HepG2 (cell line): ENCODE data around the gene PDSS2. TPM values are rescaled to one million over a fixed set of nuclear protein-coding genes. Genes with fewer than 3 reads are reported as not detected.
A peak's percentile ranks its signal among the peaks of the same experiment; 100 is the strongest.

Experiments used
- ATAC-seq: fragments of 200-7000 bp; cut with Tn5 transposase; 3 replicates; pipeline ENCODE4 v1.9.1; 2020; ENCODE audit warnings: mild to moderate bottlenecking, moderate library complexity
- BruUV-seq: library from RNA; stranded (reverse); fragments of 400-500 nt; replicated peaks from 2 replicates; lab custom pipeline; 2021; lab: Mats Ljungman, UMichigan
- CTCF ChIA-PET: fragments of 300-600 bp; formaldehyde crosslinking; extraction: SDS; loops from one replicate; lab custom pipeline; 2021; ENCODE audit warnings: low total read pairs, inconsistent platforms, low intra/inter-chr PET ratio; lab: Yijun Ruan, JAX
- POLR2A ChIA-PET: fragments of 350-600 bp; sonication (Branson Sonifier 250); formaldehyde crosslinking; loops from one replicate; lab custom pipeline; 2020; ENCODE audit warnings: antibody characterized with exemption, inconsistent platforms; lab: Yijun Ruan, JAX
- DNase-seq: peaks from one replicate; pipeline ENCODE4 v3.0.0-alpha.2; 2015; ENCODE audit warnings: low spot score
- FAIRE-seq: peaks from 3 replicates; lab custom pipeline; 2011; peaks lifted over from hg19 to GRCh38; lab: Jason Lieb, UNC
- H2AFZ ChIP-seq: one replicate; pipeline ENCODE4 v1.6.1; 2011; ENCODE audit warnings: low read length, inconsistent platforms
- H3K27ac ChIP-seq: fragments of 300-600 bp; 3 replicates; pipeline ENCODE4 v1.8.0; 2011; ENCODE audit warnings: mixed run types, mild to moderate bottlenecking, mixed read lengths, low read length, inconsistent platforms; ENCODE audit not compliant: insufficient read depth; ENCODE audit errors: extremely low read length
- H3K27me3 ChIP-seq, 2 experiments: fragments of 200-600 bp in 1 of 2; 2 replicates in 1 of 2; 3 replicates in 1 of 2; pipeline versions ENCODE4 v1.6.0 to v1.8.0; 2011; ENCODE audit warnings: low read length in 2 of 2, mild to moderate bottlenecking in 2 of 2, moderate library complexity in 2 of 2, inconsistent platforms in 1 of 2; ENCODE audit not compliant: insufficient read depth in 2 of 2, control insufficient read depth in 1 of 2
- H3K36me3 ChIP-seq, 2 experiments: fragments of 200-600 bp in 1 of 2; replicated peaks in 1 of 2; 2 replicates in 1 of 2; 3 replicates in 1 of 2; pipeline versions ENCODE4 v1.5.1 to v1.8.0; 2011; ENCODE audit warnings: low read length in 2 of 2, inconsistent platforms in 1 of 2; ENCODE audit not compliant: insufficient read depth in 2 of 2, control insufficient read depth in 1 of 2
- H3K4me1 ChIP-seq: 2 replicates; pipeline ENCODE4 v1.5.1; 2012; ENCODE audit warnings: low read length, inconsistent platforms; ENCODE audit not compliant: insufficient read depth
- H3K4me2 ChIP-seq: 2 replicates; pipeline ENCODE4 v1.6.0; 2011; ENCODE audit warnings: low read depth, low read length, inconsistent platforms
- H3K4me3 ChIP-seq, 3 experiments: fragments of 200-600 bp in 1 of 3; sonication (generic), shearing (Covaris generic) in 1 of 3; replicated peaks in 1 of 3; 2 replicates each; pipeline ENCODE4 v1.5.1; 2011 to 2016; ENCODE audit warnings: low read length in 3 of 3, inconsistent platforms in 2 of 3, low read depth in 2 of 3, mild to moderate bottlenecking in 2 of 3, control low read depth in 1 of 3, mixed read lengths in 1 of 3; ENCODE audit not compliant: insufficient read depth in 1 of 3
- H3K79me2 ChIP-seq: one replicate; pipeline ENCODE4 v1.6.1; 2011; ENCODE audit warnings: low read length, inconsistent platforms; ENCODE audit not compliant: insufficient read depth
- H3K9ac ChIP-seq: 2 replicates; pipeline ENCODE4 v1.6.0; 2011; ENCODE audit warnings: mild to moderate bottlenecking, low read depth, low read length, inconsistent platforms; ENCODE audit not compliant: insufficient read depth
- H3K9me3 ChIP-seq: 2 replicates; pipeline ENCODE4 v1.5.1; 2012; ENCODE audit warnings: mild to moderate bottlenecking, low read length
- H4K20me1 ChIP-seq: 2 replicates; pipeline ENCODE4 v1.6.0; 2011; ENCODE audit warnings: inconsistent platforms, mild to moderate bottlenecking, low read length, moderate library complexity; ENCODE audit not compliant: insufficient read depth
- GZF1 ChIP-seq: sonication (generic); formaldehyde crosslinking; IDR thresholded peaks from 2 replicates; pipeline ENCODE4 v1.5.1; 2020; ENCODE audit warnings: mild to moderate bottlenecking, missing genetic modification reagents
- HNF4G ChIP-seq, 2 experiments: sonication (generic) in 1 of 2; formaldehyde crosslinking in 1 of 2; IDR thresholded peaks; 2 replicates each; pipeline versions ENCODE4 v1.4.0 to v1.6.1; 2011 to 2020; ENCODE audit warnings: borderline replicate concordance in 2 of 2, low read depth in 2 of 2, mild to moderate bottlenecking in 2 of 2, low read length in 1 of 2, missing genetic modification reagents in 1 of 2, moderate library complexity in 1 of 2
- MAFG ChIP-seq: sonication (generic); formaldehyde crosslinking; IDR thresholded peaks from 2 replicates; pipeline ENCODE4 v1.5.1; 2020; ENCODE audit warnings: mild to moderate bottlenecking, missing genetic modification reagents
- RFX5 ChIP-seq: IDR thresholded peaks from 2 replicates; pipeline ENCODE4 v1.6.1; 2011; ENCODE audit warnings: low read depth, low read length, improper control_type of control experiment
- RXRB ChIP-seq: IDR thresholded peaks from 2 replicates; pipeline ENCODE4 v1.6.1; 2016; ENCODE audit warnings: borderline replicate concordance, missing genetic modification reagents, missing compliant biosample characterization
- ZNF234 ChIP-seq: sonication (generic); formaldehyde crosslinking; conservative IDR thresholded peaks from 2 replicates; pipeline ENCODE4 v1.5.1; 2020; ENCODE audit warnings: mild to moderate bottlenecking, missing genetic modification reagents
- ZNF616 ChIP-seq: sonication (generic); formaldehyde crosslinking; IDR thresholded peaks from 2 replicates; pipeline ENCODE4 v1.5.0; 2020; ENCODE audit warnings: low read depth, mild to moderate bottlenecking, missing genetic modification reagents
- WGBS: methylation state at CpG from one replicate; pipeline ENCODE4 v1.1.6; 2017; ENCODE audit warnings: low lambda C conversion rate; 5-methylcytosine and 5-hydroxymethylcytosine counted together
- in situ Hi-C: cut with HindIII; loops from 2 replicates; pipeline ENCODE4 v1.10.0; 2017; ENCODE audit warnings: low pct_unique_long_range_greater_than_20kb; ENCODE audit not compliant: extremely low pct_ligation_motif_present
- intact Hi-C: fragments of 100-400 bp; cut with micrococcal nuclease; formaldehyde crosslinking; loops from one replicate; pipeline ENCODE4 v1.10.0; 2022; ENCODE audit not compliant: unreplicated experiment
- polyA plus RNA-seq, 8 experiments: library from polyadenylated mRNA; depleted of rRNA in 3 of 8; stranded (reverse) in 7 of 8; unstranded in 1 of 8; fragments of >200 nt; fragmentation: Illumina TruSeq in 4 of 8; extraction: Trizol in 4 of 8; gene quantifications; 2 replicates each; pipeline versions ENCODE4 v1.2.1 to v1.2.3, GENCODE V29; 2011 to 2016; ENCODE audit warnings: low read depth in 4 of 8, missing spikeins in 1 of 8, mixed read lengths in 1 of 8; ENCODE audit not compliant: insufficient read depth in 1 of 8
- total RNA-seq, 5 experiments: library from RNA; depleted of rRNA; stranded (reverse); fragments of >200 nt; fragmentation: Illumina TruSeq; extraction: Trizol; gene quantifications; 2 replicates each; pipeline ENCODE4 v1.2.3, GENCODE V29; 2016; ENCODE audit warnings: low read depth in 1 of 5
- TF ChIP-seq, protein P1 (sequence below): sonication (generic); formaldehyde crosslinking; IDR thresholded peaks from 2 replicates; pipeline ENCODE4 v1.4.0; 2020; ENCODE audit warnings: missing genetic modification reagents, borderline replicate concordance
- TF ChIP-seq, protein P2 (sequence below): sonication (generic); formaldehyde crosslinking; IDR thresholded peaks from 2 replicates; pipeline ENCODE4 v1.4.0; 2020; ENCODE audit warnings: mild to moderate bottlenecking, missing genetic modification reagents
- TF ChIP-seq, protein P3 (sequence below): sonication (generic); formaldehyde crosslinking; IDR thresholded peaks from 2 replicates; pipeline ENCODE4 v1.4.0; 2020; ENCODE audit warnings: mild to moderate bottlenecking, missing genetic modification reagents
- TF ChIP-seq, protein P4 (sequence below): sonication (generic); formaldehyde crosslinking; IDR thresholded peaks from 2 replicates; pipeline ENCODE4 v1.5.1; 2020; ENCODE audit warnings: missing genetic modification reagents, mild to moderate bottlenecking, borderline replicate concordance

PDSS2 gene
- total and polyA plus RNA-seq, 2 of the 13 experiments (the other 11 are each of a cell fraction or from before 2014, with no cell fraction given): 16.2 to 17.0 TPM

DNA sequence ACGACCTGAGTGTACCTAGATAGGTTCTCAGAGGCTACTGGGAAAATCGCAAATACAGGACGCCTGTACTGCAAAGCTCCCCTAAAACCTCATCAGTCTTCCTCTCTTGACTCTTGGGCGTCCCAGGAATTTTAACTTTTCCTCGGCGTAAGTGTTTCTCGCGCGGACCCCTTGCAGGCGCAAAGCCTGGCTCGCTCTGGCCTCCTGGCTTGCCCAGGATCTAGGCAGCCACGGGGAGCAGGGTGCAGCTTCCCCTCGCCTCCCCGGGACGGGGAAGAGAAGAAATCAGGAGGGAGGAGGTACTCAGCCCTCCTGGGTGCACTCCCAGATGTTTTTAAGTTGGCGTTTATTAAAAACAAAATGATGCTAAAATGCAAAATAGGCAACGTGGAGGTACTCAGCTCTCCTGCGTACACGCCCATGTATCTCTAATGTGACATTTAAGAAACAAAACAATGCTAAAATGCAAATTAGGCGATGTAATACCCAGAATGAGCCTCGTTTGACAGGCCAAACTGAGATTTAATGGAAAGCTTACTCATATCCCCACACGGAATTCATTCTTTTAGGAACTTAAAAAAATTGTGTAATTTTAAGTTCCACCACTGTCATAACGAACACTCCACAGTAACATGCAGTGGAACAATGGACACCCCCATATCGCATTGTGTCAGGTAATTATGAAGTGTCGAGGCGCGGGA is 29.0 kb upstream of the PDSS2 start (continued):
- TF ChIP-seq, protein P1, sequence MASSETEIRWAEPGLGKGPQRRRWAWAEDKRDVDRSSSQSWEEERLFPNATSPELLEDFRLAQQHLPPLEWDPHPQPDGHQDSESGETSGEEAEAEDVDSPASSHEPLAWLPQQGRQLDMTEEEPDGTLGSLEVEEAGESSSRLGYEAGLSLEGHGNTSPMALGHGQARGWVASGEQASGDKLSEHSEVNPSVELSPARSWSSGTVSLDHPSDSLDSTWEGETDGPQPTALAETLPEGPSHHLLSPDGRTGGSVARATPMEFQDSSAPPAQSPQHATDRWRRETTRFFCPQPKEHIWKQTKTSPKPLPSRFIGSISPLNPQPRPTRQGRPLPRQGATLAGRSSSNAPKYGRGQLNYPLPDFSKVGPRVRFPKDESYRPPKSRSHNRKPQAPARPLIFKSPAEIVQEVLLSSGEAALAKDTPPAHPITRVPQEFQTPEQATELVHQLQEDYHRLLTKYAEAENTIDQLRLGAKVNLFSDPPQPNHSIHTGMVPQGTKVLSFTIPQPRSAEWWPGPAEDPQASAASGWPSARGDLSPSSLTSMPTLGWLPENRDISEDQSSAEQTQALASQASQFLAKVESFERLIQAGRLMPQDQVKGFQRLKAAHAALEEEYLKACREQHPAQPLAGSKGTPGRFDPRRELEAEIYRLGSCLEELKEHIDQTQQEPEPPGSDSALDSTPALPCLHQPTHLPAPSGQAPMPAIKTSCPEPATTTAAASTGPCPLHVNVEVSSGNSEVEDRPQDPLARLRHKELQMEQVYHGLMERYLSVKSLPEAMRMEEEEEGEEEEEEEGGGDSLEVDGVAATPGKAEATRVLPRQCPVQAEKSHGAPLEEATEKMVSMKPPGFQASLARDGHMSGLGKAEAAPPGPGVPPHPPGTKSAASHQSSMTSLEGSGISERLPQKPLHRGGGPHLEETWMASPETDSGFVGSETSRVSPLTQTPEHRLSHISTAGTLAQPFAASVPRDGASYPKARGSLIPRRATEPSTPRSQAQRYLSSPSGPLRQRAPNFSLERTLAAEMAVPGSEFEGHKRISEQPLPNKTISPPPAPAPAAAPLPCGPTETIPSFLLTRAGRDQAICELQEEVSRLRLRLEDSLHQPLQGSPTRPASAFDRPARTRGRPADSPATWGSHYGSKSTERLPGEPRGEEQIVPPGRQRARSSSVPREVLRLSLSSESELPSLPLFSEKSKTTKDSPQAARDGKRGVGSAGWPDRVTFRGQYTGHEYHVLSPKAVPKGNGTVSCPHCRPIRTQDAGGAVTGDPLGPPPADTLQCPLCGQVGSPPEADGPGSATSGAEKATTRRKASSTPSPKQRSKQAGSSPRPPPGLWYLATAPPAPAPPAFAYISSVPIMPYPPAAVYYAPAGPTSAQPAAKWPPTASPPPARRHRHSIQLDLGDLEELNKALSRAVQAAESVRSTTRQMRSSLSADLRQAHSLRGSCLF (CRISPR knock-in tag): no peak
- TF ChIP-seq, protein P2, sequence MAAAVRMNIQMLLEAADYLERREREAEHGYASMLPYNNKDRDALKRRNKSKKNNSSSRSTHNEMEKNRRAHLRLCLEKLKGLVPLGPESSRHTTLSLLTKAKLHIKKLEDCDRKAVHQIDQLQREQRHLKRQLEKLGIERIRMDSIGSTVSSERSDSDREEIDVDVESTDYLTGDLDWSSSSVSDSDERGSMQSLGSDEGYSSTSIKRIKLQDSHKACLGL: peak; percentile 36; the same call in 1 of the 2 replicates
- no peak for TF ChIP-seq RFX5
- no peak for TF ChIP-seq ZNF234 (CRISPR knock-in tag)
- TF ChIP-seq GZF1 (CRISPR knock-in tag): 0 out of 2 replicates have a peak, but pooled peaks have one; percentile 7

DNA sequence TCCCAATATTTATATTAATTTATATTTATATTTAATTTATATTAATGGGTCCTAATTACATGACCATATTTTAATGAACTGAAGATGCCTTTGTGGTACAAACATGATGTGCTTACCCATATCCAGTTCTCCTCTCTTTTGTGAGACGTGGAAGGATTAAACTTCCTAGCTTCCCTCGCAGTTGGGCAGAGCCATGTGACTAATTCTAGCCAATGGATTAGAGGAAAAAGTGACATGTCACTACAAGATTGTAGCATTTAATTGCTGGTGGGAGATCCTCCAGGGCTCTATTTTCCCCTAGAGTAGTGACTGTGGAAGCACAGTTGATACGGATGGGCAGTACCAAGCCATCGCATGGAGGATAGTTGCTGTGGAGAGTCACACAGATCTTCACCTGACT is 25.8 kb upstream of the PDSS2 start:
- Histone ChIP-seq H3K9me3 (no peaks in the 10 kb centered on the region), H3K4me2 (no peak overlapping the region), H3K9ac (no peak overlapping the region), H3K4me1 (peaks cover 14% of the 10 kb centered on the region), H3K79me2 (no peaks in the 10 kb centered on the region), H3K27ac (no peak overlapping the region), H3K36me3 (no peaks in the 10 kb centered on the region), H4K20me1 (no peaks in the 10 kb centered on the region), H2AFZ (no peak overlapping the region), H3K27me3 (no peaks in the 10 kb centered on the region; a peak in 2 of 5 replicates), H3K4me3 (no peak overlapping the region)
- intact Hi-C loops (no loop called here), in situ Hi-C loops (no loop called here)
- ATAC-seq: no peak
- DNase-seq: no peak
- ChIA-PET POLR2A (interaction anchor here (1.4 kb wide), 1 partner anchor 26 kb away, joined by 3 read pairs; the partner anchor contains the start of gene PDSS2), CTCF (no interaction called here)
- BruUV-seq: no TSS peak
- no peak for FAIRE-seq
- 85% methylated on average over 2 of the region's 4 CpGs for WGBS
- no peak for TF ChIP-seq HNF4G (IDR thresholded peaks at IDR 0.05; ENCODE audit: borderline replicate concordance, low read depth, low read length)
- no peak for TF ChIP-seq HNF4G (CRISPR knock-in tag; IDR thresholded peaks at IDR 0.05; ENCODE audit: borderline replicate concordance, low read depth)
- no peak for TF ChIP-seq ZNF616
- TF ChIP-seq, protein P3, sequence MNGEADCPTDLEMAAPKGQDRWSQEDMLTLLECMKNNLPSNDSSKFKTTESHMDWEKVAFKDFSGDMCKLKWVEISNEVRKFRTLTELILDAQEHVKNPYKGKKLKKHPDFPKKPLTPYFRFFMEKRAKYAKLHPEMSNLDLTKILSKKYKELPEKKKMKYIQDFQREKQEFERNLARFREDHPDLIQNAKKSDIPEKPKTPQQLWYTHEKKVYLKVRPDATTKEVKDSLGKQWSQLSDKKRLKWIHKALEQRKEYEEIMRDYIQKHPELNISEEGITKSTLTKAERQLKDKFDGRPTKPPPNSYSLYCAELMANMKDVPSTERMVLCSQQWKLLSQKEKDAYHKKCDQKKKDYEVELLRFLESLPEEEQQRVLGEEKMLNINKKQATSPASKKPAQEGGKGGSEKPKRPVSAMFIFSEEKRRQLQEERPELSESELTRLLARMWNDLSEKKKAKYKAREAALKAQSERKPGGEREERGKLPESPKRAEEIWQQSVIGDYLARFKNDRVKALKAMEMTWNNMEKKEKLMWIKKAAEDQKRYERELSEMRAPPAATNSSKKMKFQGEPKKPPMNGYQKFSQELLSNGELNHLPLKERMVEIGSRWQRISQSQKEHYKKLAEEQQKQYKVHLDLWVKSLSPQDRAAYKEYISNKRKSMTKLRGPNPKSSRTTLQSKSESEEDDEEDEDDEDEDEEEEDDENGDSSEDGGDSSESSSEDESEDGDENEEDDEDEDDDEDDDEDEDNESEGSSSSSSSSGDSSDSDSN (CRISPR knock-in tag): no peak
- no peak for TF ChIP-seq MAFG
- TF ChIP-seq, protein P4, sequence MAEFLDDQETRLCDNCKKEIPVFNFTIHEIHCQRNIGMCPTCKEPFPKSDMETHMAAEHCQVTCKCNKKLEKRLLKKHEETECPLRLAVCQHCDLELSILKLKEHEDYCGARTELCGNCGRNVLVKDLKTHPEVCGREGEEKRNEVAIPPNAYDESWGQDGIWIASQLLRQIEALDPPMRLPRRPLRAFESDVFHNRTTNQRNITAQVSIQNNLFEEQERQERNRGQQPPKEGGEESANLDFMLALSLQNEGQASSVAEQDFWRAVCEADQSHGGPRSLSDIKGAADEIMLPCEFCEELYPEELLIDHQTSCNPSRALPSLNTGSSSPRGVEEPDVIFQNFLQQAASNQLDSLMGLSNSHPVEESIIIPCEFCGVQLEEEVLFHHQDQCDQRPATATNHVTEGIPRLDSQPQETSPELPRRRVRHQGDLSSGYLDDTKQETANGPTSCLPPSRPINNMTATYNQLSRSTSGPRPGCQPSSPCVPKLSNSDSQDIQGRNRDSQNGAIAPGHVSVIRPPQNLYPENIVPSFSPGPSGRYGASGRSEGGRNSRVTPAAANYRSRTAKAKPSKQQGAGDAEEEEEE (CRISPR knock-in tag): no peak
- no peak for TF ChIP-seq RXRB (CRISPR knock-in tag)
